HepG2 (cell line): ENCODE data around the gene TRERF1. TPM values are rescaled to one million over a fixed set of nuclear protein-coding genes. Genes with fewer than 3 reads are reported as not detected.

Experiments used
- ATAC-seq: fragments of 200-7000 bp; cut with Tn5 transposase; 3 replicates; pipeline ENCODE4 v1.9.1; 2020; ENCODE audit warnings: mild to moderate bottlenecking, moderate library complexity
- BruUV-seq: library from RNA; stranded (reverse); fragments of 400-500 nt; replicated peaks from 2 replicates; lab custom pipeline; 2021; lab: Mats Ljungman, UMichigan
- CTCF ChIA-PET: fragments of 300-600 bp; formaldehyde crosslinking; extraction: SDS; loops from one replicate; lab custom pipeline; 2021; ENCODE audit warnings: low total read pairs, inconsistent platforms, low intra/inter-chr PET ratio; lab: Yijun Ruan, JAX
- POLR2A ChIA-PET: fragments of 350-600 bp; sonication (Branson Sonifier 250); formaldehyde crosslinking; loops from one replicate; lab custom pipeline; 2020; ENCODE audit warnings: antibody characterized with exemption, inconsistent platforms; lab: Yijun Ruan, JAX
- DNase-seq: peaks from one replicate; pipeline ENCODE4 v3.0.0-alpha.2; 2015; ENCODE audit warnings: low spot score
- FAIRE-seq: peaks from 3 replicates; lab custom pipeline; 2011; peaks lifted over from hg19 to GRCh38; lab: Jason Lieb, UNC
- H2AFZ ChIP-seq: one replicate; pipeline ENCODE4 v1.6.1; 2011; ENCODE audit warnings: low read length, inconsistent platforms
- H3K27ac ChIP-seq: fragments of 300-600 bp; 3 replicates; pipeline ENCODE4 v1.8.0; 2011; ENCODE audit warnings: mixed run types, mild to moderate bottlenecking, mixed read lengths, low read length, inconsistent platforms; ENCODE audit not compliant: insufficient read depth; ENCODE audit errors: extremely low read length
- H3K27me3 ChIP-seq, 2 experiments: fragments of 200-600 bp in 1 of 2; 2 replicates in 1 of 2; 3 replicates in 1 of 2; pipeline versions ENCODE4 v1.6.0 to v1.8.0; 2011; ENCODE audit warnings: low read length in 2 of 2, mild to moderate bottlenecking in 2 of 2, moderate library complexity in 2 of 2, inconsistent platforms in 1 of 2; ENCODE audit not compliant: insufficient read depth in 2 of 2, control insufficient read depth in 1 of 2
- H3K36me3 ChIP-seq, 2 experiments: fragments of 200-600 bp in 1 of 2; replicated peaks in 1 of 2; 2 replicates in 1 of 2; 3 replicates in 1 of 2; pipeline versions ENCODE4 v1.5.1 to v1.8.0; 2011; ENCODE audit warnings: low read length in 2 of 2, inconsistent platforms in 1 of 2; ENCODE audit not compliant: insufficient read depth in 2 of 2, control insufficient read depth in 1 of 2
- H3K4me1 ChIP-seq: 2 replicates; pipeline ENCODE4 v1.5.1; 2012; ENCODE audit warnings: low read length, inconsistent platforms; ENCODE audit not compliant: insufficient read depth
- H3K4me2 ChIP-seq: 2 replicates; pipeline ENCODE4 v1.6.0; 2011; ENCODE audit warnings: low read depth, low read length, inconsistent platforms
- H3K4me3 ChIP-seq, 3 experiments: fragments of 200-600 bp in 1 of 3; sonication (generic), shearing (Covaris generic) in 1 of 3; replicated peaks in 1 of 3; 2 replicates each; pipeline ENCODE4 v1.5.1; 2011 to 2016; ENCODE audit warnings: low read length in 3 of 3, inconsistent platforms in 2 of 3, low read depth in 2 of 3, mild to moderate bottlenecking in 2 of 3, control low read depth in 1 of 3, mixed read lengths in 1 of 3; ENCODE audit not compliant: insufficient read depth in 1 of 3
- H3K79me2 ChIP-seq: one replicate; pipeline ENCODE4 v1.6.1; 2011; ENCODE audit warnings: low read length, inconsistent platforms; ENCODE audit not compliant: insufficient read depth
- H3K9ac ChIP-seq: 2 replicates; pipeline ENCODE4 v1.6.0; 2011; ENCODE audit warnings: mild to moderate bottlenecking, low read depth, low read length, inconsistent platforms; ENCODE audit not compliant: insufficient read depth
- H3K9me3 ChIP-seq: 2 replicates; pipeline ENCODE4 v1.5.1; 2012; ENCODE audit warnings: mild to moderate bottlenecking, low read length
- H4K20me1 ChIP-seq: 2 replicates; pipeline ENCODE4 v1.6.0; 2011; ENCODE audit warnings: inconsistent platforms, mild to moderate bottlenecking, low read length, moderate library complexity; ENCODE audit not compliant: insufficient read depth
- GABPA ChIP-seq, 2 experiments: IDR thresholded peaks; 2 replicates each; pipeline ENCODE4 v1.6.1; 2011 to 2016; ENCODE audit warnings: low read depth in 2 of 2, low read length in 1 of 2, missing biosample characterization in 1 of 2, missing genetic modification characterization in 1 of 2
- MTF2 ChIP-seq: sonication (generic); formaldehyde crosslinking; IDR thresholded peaks from 2 replicates; pipeline ENCODE4 v1.5.0; 2020; ENCODE audit warnings: missing genetic modification reagents, borderline replicate concordance
- RARG ChIP-seq: sonication (generic); formaldehyde crosslinking; IDR thresholded peaks from 2 replicates; pipeline ENCODE4 v1.4.0; 2020; ENCODE audit warnings: low read depth, mild to moderate bottlenecking, missing genetic modification reagents
- TCF12 ChIP-seq, 2 experiments: fragments of 450-650 bp in 1 of 2; sonication (generic) in 1 of 2; formaldehyde crosslinking in 1 of 2; IDR thresholded peaks; 2 replicates each; pipeline versions ENCODE4 v1.6.1 to v1.8.0; 2017 to 2022; ENCODE audit warnings: antibody characterized with exemption in 1 of 2, mild to moderate bottlenecking in 1 of 2, missing genetic modification reagents in 1 of 2, moderate library complexity in 1 of 2
- ZNF256 ChIP-seq: sonication (generic); formaldehyde crosslinking; conservative IDR thresholded peaks from 2 replicates; pipeline ENCODE4 v1.4.0; 2020; ENCODE audit warnings: missing genetic modification reagents
- ZNF567 ChIP-seq: sonication (generic); formaldehyde crosslinking; IDR thresholded peaks from 2 replicates; pipeline ENCODE4 v1.8.1; 2023; ENCODE audit warnings: mild to moderate bottlenecking, missing genetic modification reagents, borderline replicate concordance
- ZNF776 ChIP-seq: sonication (generic); formaldehyde crosslinking; IDR thresholded peaks from 2 replicates; pipeline ENCODE4 v1.4.0; 2020; ENCODE audit warnings: mild to moderate bottlenecking, missing genetic modification reagents
- WGBS: methylation state at CpG from one replicate; pipeline ENCODE4 v1.1.6; 2017; ENCODE audit warnings: low lambda C conversion rate; 5-methylcytosine and 5-hydroxymethylcytosine counted together
- in situ Hi-C: cut with HindIII; loops from 2 replicates; pipeline ENCODE4 v1.10.0; 2017; ENCODE audit warnings: low pct_unique_long_range_greater_than_20kb; ENCODE audit not compliant: extremely low pct_ligation_motif_present
- intact Hi-C: fragments of 100-400 bp; cut with micrococcal nuclease; formaldehyde crosslinking; loops from one replicate; pipeline ENCODE4 v1.10.0; 2022; ENCODE audit not compliant: unreplicated experiment
- polyA plus RNA-seq, 8 experiments: library from polyadenylated mRNA; depleted of rRNA in 3 of 8; stranded (reverse) in 7 of 8; unstranded in 1 of 8; fragments of >200 nt; fragmentation: Illumina TruSeq in 4 of 8; extraction: Trizol in 4 of 8; gene quantifications; 2 replicates each; pipeline versions ENCODE4 v1.2.1 to v1.2.3, GENCODE V29; 2011 to 2016; ENCODE audit warnings: low read depth in 4 of 8, missing spikeins in 1 of 8, mixed read lengths in 1 of 8; ENCODE audit not compliant: insufficient read depth in 1 of 8
- total RNA-seq, 5 experiments: library from RNA; depleted of rRNA; stranded (reverse); fragments of >200 nt; fragmentation: Illumina TruSeq; extraction: Trizol; gene quantifications; 2 replicates each; pipeline ENCODE4 v1.2.3, GENCODE V29; 2016; ENCODE audit warnings: low read depth in 1 of 5
- TF ChIP-seq, protein P1 (sequence below): sonication (generic); formaldehyde crosslinking; IDR thresholded peaks from 2 replicates; pipeline ENCODE4 v1.5.0; 2020; ENCODE audit warnings: mild to moderate bottlenecking, missing genetic modification reagents, borderline replicate concordance

TRERF1 gene
- total and polyA plus RNA-seq, 2 of the 13 experiments (the other 11 are each of a cell fraction or from before 2014, with no cell fraction given), result 0.02 TPM; not detected in 1

DNA sequence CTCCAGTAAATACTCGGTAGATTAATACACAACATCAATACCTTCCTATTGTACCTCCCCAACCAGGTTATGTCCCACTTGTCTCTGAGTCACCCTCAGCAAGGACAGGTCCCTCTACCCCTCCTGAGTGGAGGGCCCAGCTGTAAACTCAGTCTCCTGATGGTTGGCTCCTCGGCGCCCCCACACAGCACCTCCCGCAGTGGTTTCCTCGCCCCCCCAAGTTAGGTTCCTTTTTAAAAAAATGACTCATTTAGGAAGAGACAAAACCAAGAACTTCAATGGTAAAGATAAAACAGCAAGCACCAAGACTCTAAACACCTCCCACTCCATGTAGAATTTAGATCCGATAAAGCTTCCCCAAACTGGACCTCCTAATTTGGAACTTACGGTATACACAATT, 83.5 kb downstream of the TRERF1 start (continued):
- TF ChIP-seq, protein P1, sequence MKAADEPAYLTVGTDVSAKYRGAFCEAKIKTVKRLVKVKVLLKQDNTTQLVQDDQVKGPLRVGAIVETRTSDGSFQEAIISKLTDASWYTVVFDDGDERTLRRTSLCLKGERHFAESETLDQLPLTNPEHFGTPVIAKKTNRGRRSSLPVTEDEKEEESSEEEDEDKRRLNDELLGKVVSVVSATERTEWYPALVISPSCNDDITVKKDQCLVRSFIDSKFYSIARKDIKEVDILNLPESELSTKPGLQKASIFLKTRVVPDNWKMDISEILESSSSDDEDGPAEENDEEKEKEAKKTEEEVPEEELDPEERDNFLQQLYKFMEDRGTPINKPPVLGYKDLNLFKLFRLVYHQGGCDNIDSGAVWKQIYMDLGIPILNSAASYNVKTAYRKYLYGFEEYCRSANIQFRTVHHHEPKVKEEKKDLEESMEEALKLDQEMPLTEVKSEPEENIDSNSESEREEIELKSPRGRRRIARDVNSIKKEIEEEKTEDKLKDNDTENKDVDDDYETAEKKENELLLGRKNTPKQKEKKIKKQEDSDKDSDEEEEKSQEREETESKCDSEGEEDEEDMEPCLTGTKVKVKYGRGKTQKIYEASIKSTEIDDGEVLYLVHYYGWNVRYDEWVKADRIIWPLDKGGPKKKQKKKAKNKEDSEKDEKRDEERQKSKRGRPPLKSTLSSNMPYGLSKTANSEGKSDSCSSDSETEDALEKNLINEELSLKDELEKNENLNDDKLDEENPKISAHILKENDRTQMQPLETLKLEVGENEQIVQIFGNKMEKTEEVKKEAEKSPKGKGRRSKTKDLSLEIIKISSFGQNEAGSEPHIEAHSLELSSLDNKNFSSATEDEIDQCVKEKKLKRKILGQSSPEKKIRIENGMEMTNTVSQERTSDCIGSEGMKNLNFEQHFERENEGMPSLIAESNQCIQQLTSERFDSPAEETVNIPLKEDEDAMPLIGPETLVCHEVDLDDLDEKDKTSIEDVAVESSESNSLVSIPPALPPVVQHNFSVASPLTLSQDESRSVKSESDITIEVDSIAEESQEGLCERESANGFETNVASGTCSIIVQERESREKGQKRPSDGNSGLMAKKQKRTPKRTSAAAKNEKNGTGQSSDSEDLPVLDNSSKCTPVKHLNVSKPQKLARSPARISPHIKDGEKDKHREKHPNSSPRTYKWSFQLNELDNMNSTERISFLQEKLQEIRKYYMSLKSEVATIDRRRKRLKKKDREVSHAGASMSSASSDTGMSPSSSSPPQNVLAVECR (CRISPR knock-in tag), result no peak
- TF ChIP-seq GABPA (IDR thresholded peaks at IDR 0.05; ENCODE audit: low read depth, low read length), result no peak
- TF ChIP-seq GABPA (CRISPR knock-in tag; IDR thresholded peaks at IDR 0.05; ENCODE audit: low read depth), result no peak
- no peak for TF ChIP-seq TCF12 (IDR thresholded peaks at IDR 0.05)
- TF ChIP-seq TCF12 (CRISPR knock-in tag; IDR thresholded peaks at IDR 0.05), result no peak
- TF ChIP-seq ZNF567 (CRISPR knock-in tag), result no peak
- no peak for TF ChIP-seq RARG (CRISPR knock-in tag)

GRCh38 chr6:42367353-42368011, 84.2 kb downstream of the TRERF1 start:
- intact Hi-C loops (no loop called here), in situ Hi-C loops (no loop called here)
- Histone ChIP-seq H3K27ac (no peak overlapping the region), H3K4me1 (no peaks in the 10 kb centered on the region), H3K27me3 (peaks cover 2 to 29% of the 10 kb centered on the region in 2 experiments; a peak in 3 of 5 replicates), H4K20me1 (no peaks in the 10 kb centered on the region), H3K9me3 (no peaks in the 10 kb centered on the region), H3K4me2 (no peak overlapping the region), H3K36me3 (no peaks in the 10 kb centered on the region), H3K79me2 (no peaks in the 10 kb centered on the region), H3K4me3 (no peak overlapping the region), H3K9ac (no peak overlapping the region), H2AFZ (no peak overlapping the region)
- 38% methylated on average over 11 of the region's 14 CpGs for WGBS
- DNase-seq (no peak), ATAC-seq (no peak), FAIRE-seq (no peak)
- TF ChIP-seq ZNF256 (CRISPR knock-in tag), result no peak
- TF ChIP-seq MTF2 (CRISPR knock-in tag), result no peak
- no peak for TF ChIP-seq ZNF776
- ChIA-PET POLR2A (no interaction called here), CTCF (no interaction called here)
- BruUV-seq, result no TSS peak
